ENCODE results near the gene BCR.

Gene BCR

GRCh38 chr22:23164091-23164490 is 16.2 kb upstream of the BCR start:
- TF ChIP-seq CTCF (IDR thresholded peaks at IDR 0.05; ENCODE audit: insufficient read depth, low read depth, low read length, missing control alignments) = no peak
- no peak overlapping the region for H3K4me3 ChIP-seq (ENCODE audit: low read depth, low read length)

GRCh38 chr22:23166042-23166831 is 14.1 kb upstream of the BCR start:
- no peak for TF ChIP-seq CTCF (IDR thresholded peaks at IDR 0.05; ENCODE audit: insufficient read depth, low read depth, low read length, missing control alignments)
- no peak for DNase-seq (ENCODE audit: low read depth)
- no peak overlapping the region for H3K4me3 ChIP-seq (ENCODE audit: low read depth, low read length)

More at GRCh38 chr22:23164091-23164490, 16.2 kb upstream of the BCR start:
- no peak for DNase-seq (ENCODE audit: low read depth)

- no peak for TF ChIP-seq CTCF (IDR thresholded peaks at IDR 0.05; ENCODE audit: insufficient read depth, low read depth, low read length, missing control alignments)
- no peak for DNase-seq (ENCODE audit: low read depth)
- no peak overlapping the region for H3K4me3 ChIP-seq (ENCODE audit: low read depth, low read length)
Measured at GRCh38 chr22:23166841-23167616, 13.3 kb upstream of the BCR start.

DNA sequence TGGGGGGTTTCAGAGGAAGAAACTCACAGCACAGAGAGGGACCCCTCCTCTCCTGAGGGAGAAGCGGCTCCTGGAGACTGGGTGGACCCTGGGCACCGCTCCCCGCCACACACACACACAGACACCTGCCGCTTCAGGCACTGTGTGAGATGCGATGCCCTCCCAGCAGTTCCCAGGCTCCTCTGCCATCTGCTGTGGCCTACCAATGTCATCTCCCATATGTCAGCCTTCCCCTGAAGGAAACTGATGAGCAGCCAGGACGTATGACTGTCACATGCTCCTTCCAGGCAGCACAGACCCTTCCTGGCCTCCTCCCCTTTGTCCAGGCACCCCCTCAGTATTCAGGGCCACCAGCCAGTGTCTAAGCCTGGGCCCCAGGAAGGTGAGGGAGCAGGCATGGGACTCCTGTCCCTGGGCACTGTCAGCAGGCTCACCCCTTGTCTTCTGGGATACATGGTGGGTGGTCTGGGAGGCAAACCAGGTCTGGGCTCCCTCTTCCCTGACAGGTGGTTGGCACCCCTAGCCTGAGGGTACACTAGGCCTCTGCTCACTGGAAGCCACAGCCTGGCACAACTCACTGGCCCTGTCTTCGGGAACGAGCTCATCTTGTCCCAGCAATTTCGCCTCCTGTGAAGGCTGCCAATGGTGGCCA is 11.8 kb upstream of the BCR start:
- DNase-seq (ENCODE audit: low read depth) = no peak
- no peak overlapping the region for H3K4me3 ChIP-seq (ENCODE audit: low read depth, low read length)
- TF ChIP-seq CTCF (IDR thresholded peaks at IDR 0.05; ENCODE audit: insufficient read depth, low read depth, low read length, missing control alignments) = no peak

GRCh38 chr22:23169043-23169406 is 11.3 kb upstream of the BCR start:
- DNase-seq (ENCODE audit: low read depth) = no peak
- no peak overlapping the region for H3K4me3 ChIP-seq (ENCODE audit: low read depth, low read length)
- TF ChIP-seq CTCF (IDR thresholded peaks at IDR 0.05; ENCODE audit: insufficient read depth, low read depth, low read length, missing control alignments) = no peak

- no peak overlapping the region for H3K4me3 ChIP-seq (ENCODE audit: low read depth, low read length)
- peak; percentile 81 for DNase-seq (ENCODE audit: low read depth)
- TF ChIP-seq CTCF (IDR thresholded peaks at IDR 0.05; ENCODE audit: insufficient read depth, low read depth, low read length, missing control alignments) = no peak
Measured at GRCh38 chr22:23175817-23176644, 4.3 kb upstream of the BCR start.

Measured in GM12865 (cell line).